ENCODE results near the gene ATG7. TPM values are rescaled to one million over a fixed set of nuclear protein-coding genes. Genes with fewer than 3 reads are reported as not detected.

ATG7 gene
- total and polyA plus RNA-seq, 2 experiments from 2014 or later = 22.2 to 22.9 TPM

- peak in 1 of 2 donors; percentile 85 for DNase-seq (ENCODE audit: low read depth in 1 of 2, low spot score in 1 of 2)
- no peak overlapping the region for H3K27ac ChIP-seq
- no peak for TF ChIP-seq CTCF (IDR thresholded peaks at IDR 0.05; ENCODE audit: low read depth, low read length)
These were observed 242.1 kb downstream of the ATG7 start for GRCh38 chr3:11514191-11514821.

GRCh38 chr3:11517601-11518000 is 245.4 kb downstream of the ATG7 start:
- DNase-seq (ENCODE audit: low read depth in 1 of 2, low spot score in 1 of 2) = no peak
- Histone ChIP-seq H3K4me1 (ENCODE audit: low read depth) (no peaks in the 10 kb centered on the region), H3K9me3 (ENCODE audit: low read depth) (no peaks in the 10 kb centered on the region), H3K27ac (no peak overlapping the region), H3K4me3 (no peak overlapping the region), H3K36me3 (no peaks in the 10 kb centered on the region), H3K27me3 (no peaks in the 10 kb centered on the region)
- no peak for TF ChIP-seq CTCF (IDR thresholded peaks at IDR 0.05; ENCODE audit: low read depth, low read length)

More at GRCh38 chr3:11514191-11514821, 242.1 kb downstream of the ATG7 start:
- Histone ChIP-seq H3K9me3 (ENCODE audit: low read depth) (no peaks in the 10 kb centered on the region), H3K27me3 (no peaks in the 10 kb centered on the region), H3K36me3 (no peaks in the 10 kb centered on the region), H3K4me3 (no peak overlapping the region), H3K4me1 (ENCODE audit: low read depth) (peaks cover 13% of the 10 kb centered on the region)

GRCh38 chr3:11521167-11521566 is 249.0 kb downstream of the ATG7 start:
- no peak for DNase-seq (ENCODE audit: low read depth in 1 of 2, low spot score in 1 of 2)
- Histone ChIP-seq H3K9me3 (ENCODE audit: low read depth) (no peaks in the 10 kb centered on the region), H3K36me3 (no peaks in the 10 kb centered on the region), H3K27ac (no peak overlapping the region), H3K4me3 (no peak overlapping the region), H3K4me1 (ENCODE audit: low read depth) (no peaks in the 10 kb centered on the region), H3K27me3 (no peaks in the 10 kb centered on the region)
- no peak for TF ChIP-seq CTCF (IDR thresholded peaks at IDR 0.05; ENCODE audit: low read depth, low read length)

GRCh38 chr3:11522398-11522715 is 250.2 kb downstream of the ATG7 start:
- DNase-seq (ENCODE audit: low read depth in 1 of 2, low spot score in 1 of 2) = no peak
- H3K4me1 ChIP-seq (ENCODE audit: low read depth) = no peaks in the 10 kb centered on the region
- TF ChIP-seq CTCF (IDR thresholded peaks at IDR 0.05; ENCODE audit: low read depth, low read length) = no peak
- H3K4me3 ChIP-seq = no peak overlapping the region
- no peak overlapping the region for H3K27ac ChIP-seq
- no peaks in the 10 kb centered on the region for H3K9me3 ChIP-seq (ENCODE audit: low read depth)
- H3K36me3 ChIP-seq = no peaks in the 10 kb centered on the region
- H3K27me3 ChIP-seq = no peaks in the 10 kb centered on the region

GRCh38 chr3:11522953-11523571 is 250.9 kb downstream of the ATG7 start:
- H3K27ac ChIP-seq = no peak overlapping the region
- H3K27me3 ChIP-seq = no peaks in the 10 kb centered on the region
- H3K4me1 ChIP-seq (ENCODE audit: low read depth) = no peaks in the 10 kb centered on the region
- no peak for TF ChIP-seq CTCF (IDR thresholded peaks at IDR 0.05; ENCODE audit: low read depth, low read length)
- no peak for DNase-seq (ENCODE audit: low read depth in 1 of 2, low spot score in 1 of 2)
- H3K4me3 ChIP-seq = no peak overlapping the region
- H3K9me3 ChIP-seq (ENCODE audit: low read depth) = no peaks in the 10 kb centered on the region
- H3K36me3 ChIP-seq = no peaks in the 10 kb centered on the region

Data from cardiac muscle cell (in vitro differentiated cells and primary cell).